Activated naive CD8-positive, alpha-beta T cell treated with anti-CD3 and anti-CD28 coated beads for 36 hours (primary cell): Measurements from ENCODE around the gene GNL3L. TPM values are rescaled to one million over a fixed set of nuclear protein-coding genes. Genes with fewer than 3 reads are reported as not detected.
"Not testable (repeated sequence)": the region's sequence is repeated elsewhere in the genome, so short reads cannot be mapped to it uniquely, and the experiment has no call there.

ENCODE experiments used
- DNase-seq: peaks from one replicate; pipeline ENCODE4 v3.0.0; 2021
- H3K27ac Mint-ChIP-seq: one replicate; pipeline ENCODE4 v1.8.0; 2022; ENCODE audit warnings: mild to moderate bottlenecking, moderate library complexity, mixed read lengths
- H3K27me3 Mint-ChIP-seq: one replicate; pipeline ENCODE4 v1.8.0; 2022; ENCODE audit warnings: mild to moderate bottlenecking, mixed read lengths
- H3K36me3 Mint-ChIP-seq: one replicate; pipeline ENCODE4 v1.8.0; 2021; ENCODE audit warnings: mild to moderate bottlenecking, mixed read lengths
- H3K4me1 Mint-ChIP-seq: one replicate; pipeline ENCODE4 v1.8.0; 2021; ENCODE audit warnings: mixed read lengths
- H3K4me3 Mint-ChIP-seq: one replicate; pipeline ENCODE4 v1.8.0; 2022; ENCODE audit warnings: mild to moderate bottlenecking, moderate library complexity, mixed read lengths
- H3K9me3 Mint-ChIP-seq: one replicate; pipeline ENCODE4 v1.8.0; 2022; ENCODE audit warnings: mixed read lengths
- total RNA-seq, 2 experiments: library from RNA; stranded (reverse); gene quantifications; one replicate each; pipeline ENCODE4 v1.2.3, GENCODE V29; 2021

GNL3L gene
- total RNA-seq, 2 experiments from 2014 or later = 91.2 to 91.8 TPM

- H3K4me1 Mint-ChIP-seq = peaks cover 28% of the 10 kb centered on the region
- H3K9me3 Mint-ChIP-seq = peaks cover 10% of the 10 kb centered on the region
- no peak for DNase-seq
- H3K27me3 Mint-ChIP-seq = no peaks in the 10 kb centered on the region
- H3K36me3 Mint-ChIP-seq = peaks cover 34% of the 10 kb centered on the region
- peak overlapping the region; percentile 92 for H3K4me3 Mint-ChIP-seq
- peak overlapping the region; percentile 95 for H3K27ac Mint-ChIP-seq
Measured at GRCh38 chrX:54530357-54530900, 410 bp downstream of the GNL3L start.

- Mint-ChIP-seq H3K4me1 (peaks cover 30% of the 10 kb centered on the region), H3K4me3 (no peak overlapping the region), H3K36me3 (peaks cover 31% of the 10 kb centered on the region), H3K27me3 (no peaks in the 10 kb centered on the region), H3K27ac (peak overlapping the region; percentile 47), H3K9me3 (no peaks in the 10 kb centered on the region)
- DNase-seq = no peak
Measured at GRCh38 chrX:54534271-54534670, 4.3 kb downstream of the GNL3L start.

- Mint-ChIP-seq H3K27me3 (no peaks in the 10 kb centered on the region), H3K27ac (no peak overlapping the region), H3K4me3 (no peak overlapping the region), H3K4me1 (peaks cover 2% of the 10 kb centered on the region), H3K36me3 (peaks cover 21% of the 10 kb centered on the region), H3K9me3 (no peaks in the 10 kb centered on the region)
- DNase-seq = no peak
Measured at GRCh38 chrX:54540289-54540688, 10.3 kb downstream of the GNL3L start.

- H3K27me3 Mint-ChIP-seq, H3K4me3 Mint-ChIP-seq, H3K4me1 Mint-ChIP-seq, DNase-seq, H3K27ac Mint-ChIP-seq, H3K9me3 Mint-ChIP-seq: not testable (repeated sequence)
- H3K36me3 Mint-ChIP-seq = peaks cover 20% of the 10 kb centered on the region
Measured at GRCh38 chrX:54542239-54542638, 12.2 kb downstream of the GNL3L start.

- no peak for DNase-seq
- Mint-ChIP-seq H3K36me3 (peaks cover 27% of the 10 kb centered on the region), H3K4me1 (peaks cover 1% of the 10 kb centered on the region), H3K27me3 (no peaks in the 10 kb centered on the region), H3K27ac (no peak overlapping the region), H3K9me3 (no peaks in the 10 kb centered on the region), H3K4me3 (no peak overlapping the region)
Measured at GRCh38 chrX:54550821-54551220, 20.8 kb downstream of the GNL3L start.

- peaks cover 1% of the 10 kb centered on the region for H3K4me1 Mint-ChIP-seq
- no peak overlapping the region for H3K4me3 Mint-ChIP-seq
- peaks cover 35% of the 10 kb centered on the region for H3K36me3 Mint-ChIP-seq
- H3K9me3 Mint-ChIP-seq = no peaks in the 10 kb centered on the region
- H3K27ac Mint-ChIP-seq = no peak overlapping the region
- DNase-seq = no peak
- no peaks in the 10 kb centered on the region for H3K27me3 Mint-ChIP-seq
Measured at GRCh38 chrX:54551801-54552200, 21.8 kb downstream of the GNL3L start.

- H3K27me3 Mint-ChIP-seq, H3K27ac Mint-ChIP-seq, H3K4me1 Mint-ChIP-seq: not testable (repeated sequence)
Measured at GRCh38 chrX:54555006-54555405, 25.0 kb downstream of the GNL3L start.

GRCh38 chrX:54560411-54560810 is 30.4 kb downstream of the GNL3L start:
- no peak overlapping the region for H3K27ac Mint-ChIP-seq
- peaks cover 26% of the 10 kb centered on the region for H3K36me3 Mint-ChIP-seq
- no peak for DNase-seq
- H3K9me3 Mint-ChIP-seq = no peaks in the 10 kb centered on the region
- no peaks in the 10 kb centered on the region for H3K27me3 Mint-ChIP-seq
- H3K4me3 Mint-ChIP-seq = no peak overlapping the region
- no peaks in the 10 kb centered on the region for H3K4me1 Mint-ChIP-seq

More at GRCh38 chrX:54555006-54555405, 25.0 kb downstream of the GNL3L start:
- H3K9me3 Mint-ChIP-seq, DNase-seq, H3K4me3 Mint-ChIP-seq: not testable (repeated sequence)
- H3K36me3 Mint-ChIP-seq = peaks cover 26% of the 10 kb centered on the region

GRCh38 chrX:54561622-54562021 is 31.6 kb downstream of the GNL3L start:
- H3K36me3 Mint-ChIP-seq = peaks cover 22% of the 10 kb centered on the region
- no peak overlapping the region for H3K4me3 Mint-ChIP-seq
- no peaks in the 10 kb centered on the region for H3K4me1 Mint-ChIP-seq
- no peak for DNase-seq
- no peak overlapping the region for H3K27ac Mint-ChIP-seq
- no peaks in the 10 kb centered on the region for H3K27me3 Mint-ChIP-seq
- no peaks in the 10 kb centered on the region for H3K9me3 Mint-ChIP-seq

- no peak overlapping the region for H3K4me3 Mint-ChIP-seq
- no peak for DNase-seq
- no peaks in the 10 kb centered on the region for H3K4me1 Mint-ChIP-seq
- no peak overlapping the region for H3K27ac Mint-ChIP-seq
- no peaks in the 10 kb centered on the region for H3K27me3 Mint-ChIP-seq
- peaks cover 33% of the 10 kb centered on the region for H3K36me3 Mint-ChIP-seq
- H3K9me3 Mint-ChIP-seq = peaks cover 7% of the 10 kb centered on the region
Measured at GRCh38 chrX:54564936-54565335, 34.9 kb downstream of the GNL3L start.

- no peaks in the 10 kb centered on the region for H3K27me3 Mint-ChIP-seq
Measured at GRCh38 chrX:54570332-54570731, 40.3 kb downstream of the GNL3L start.

GRCh38 chrX:54572641-54573040 is 42.6 kb downstream of the GNL3L start:
- H3K4me3 Mint-ChIP-seq, H3K27ac Mint-ChIP-seq, H3K27me3 Mint-ChIP-seq, H3K4me1 Mint-ChIP-seq, DNase-seq, H3K9me3 Mint-ChIP-seq: not testable (repeated sequence)
- H3K36me3 Mint-ChIP-seq = peaks cover 47% of the 10 kb centered on the region

More at GRCh38 chrX:54570332-54570731, 40.3 kb downstream of the GNL3L start:
- Mint-ChIP-seq H3K9me3 (peaks cover 9% of the 10 kb centered on the region), H3K4me1 (no peaks in the 10 kb centered on the region), H3K36me3 (peaks cover 43% of the 10 kb centered on the region), H3K4me3 (no peak overlapping the region), H3K27ac (no peak overlapping the region)
- DNase-seq = no peak

GRCh38 chrX:54597728-54598127 is 67.7 kb downstream of the GNL3L start:
- Mint-ChIP-seq H3K27ac (no peak overlapping the region), H3K36me3 (peaks cover 20% of the 10 kb centered on the region), H3K4me1 (no peaks in the 10 kb centered on the region), H3K4me3 (no peak overlapping the region), H3K9me3 (no peaks in the 10 kb centered on the region), H3K27me3 (no peaks in the 10 kb centered on the region)
- DNase-seq = no peak

- H3K27me3 Mint-ChIP-seq = no peaks in the 10 kb centered on the region
- H3K9me3 Mint-ChIP-seq = no peaks in the 10 kb centered on the region
- no peak for DNase-seq
- no peak overlapping the region for H3K27ac Mint-ChIP-seq
- no peaks in the 10 kb centered on the region for H3K36me3 Mint-ChIP-seq
- H3K4me1 Mint-ChIP-seq = no peaks in the 10 kb centered on the region
- no peak overlapping the region for H3K4me3 Mint-ChIP-seq
Measured at GRCh38 chrX:54602563-54602962, 72.5 kb downstream of the GNL3L start.
